HG03354 (cell line): ENCODE results near the gene SLC12A7.

ENCODE experiments used
- ATAC-seq: cut with Tn5 transposase; IDR thresholded peaks from one replicate; pipeline ENCODE4 v1.9.1; 2021; ENCODE audit warnings: mild to moderate bottlenecking; ENCODE audit not compliant: unreplicated experiment, poor library complexity, severe bottlenecking

Gene SLC12A7

GRCh38 chr5:1142886-1143669 lies 31.2 kb upstream of the SLC12A7 start:
- no peak for ATAC-seq

GRCh38 chr5:1141834-1142233 lies 30.0 kb upstream of the SLC12A7 start:
- no peak for ATAC-seq

GRCh38 chr5:1140818-1141189 lies 28.9 kb upstream of the SLC12A7 start:
- no peak for ATAC-seq

GRCh38 chr5:1140171-1140817 lies 28.4 kb upstream of the SLC12A7 start:
- no peak for ATAC-seq

GRCh38 chr5:1139331-1140170 lies 27.7 kb upstream of the SLC12A7 start:
- ATAC-seq, result no peak

- ATAC-seq, result no peak
Measured at GRCh38 chr5:1138445-1139245, 26.8 kb upstream of the SLC12A7 start.

DNA sequence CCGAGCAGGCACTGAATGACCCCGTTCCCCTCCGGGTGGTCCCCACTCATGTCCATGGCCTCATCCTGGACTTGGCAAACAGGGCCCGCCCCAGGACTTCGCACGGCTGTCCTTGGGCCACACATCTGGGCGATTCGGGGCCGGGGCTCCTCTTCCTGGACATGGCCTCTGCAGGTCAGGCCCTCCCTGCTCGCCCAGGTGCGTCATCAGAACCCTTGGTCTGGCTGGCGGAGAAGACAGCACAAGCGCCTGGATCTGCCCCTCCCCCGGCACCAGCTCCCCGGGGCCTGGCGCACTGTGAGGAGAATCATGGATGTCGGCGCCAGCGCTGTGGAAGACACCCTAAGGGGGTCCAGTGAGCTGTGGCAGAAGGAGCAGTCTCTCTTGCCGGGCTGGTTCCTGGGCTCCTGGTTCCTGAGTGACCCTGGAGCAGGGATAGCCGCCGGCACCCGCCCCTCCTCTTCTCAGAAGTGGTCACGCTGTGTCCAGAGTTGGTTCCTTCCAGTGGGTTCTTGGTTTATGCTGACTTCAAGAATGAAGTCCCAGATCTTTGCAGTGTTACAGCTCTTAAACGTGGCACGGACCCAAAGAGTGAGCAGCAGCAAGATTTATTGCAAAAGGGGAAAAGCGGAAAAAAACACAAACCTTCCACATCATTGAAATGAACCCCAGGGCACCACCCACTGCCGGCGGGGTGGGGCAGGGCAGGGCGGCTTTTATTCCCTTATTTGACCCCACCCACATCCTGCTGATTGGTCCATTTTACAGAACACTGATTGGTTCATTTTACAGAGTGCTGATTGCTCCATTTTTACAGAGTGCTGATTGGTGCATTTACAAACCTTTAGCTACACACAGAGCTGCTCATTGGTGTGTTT lies 25.9 kb upstream of the SLC12A7 start:
- no peak for ATAC-seq

DNA sequence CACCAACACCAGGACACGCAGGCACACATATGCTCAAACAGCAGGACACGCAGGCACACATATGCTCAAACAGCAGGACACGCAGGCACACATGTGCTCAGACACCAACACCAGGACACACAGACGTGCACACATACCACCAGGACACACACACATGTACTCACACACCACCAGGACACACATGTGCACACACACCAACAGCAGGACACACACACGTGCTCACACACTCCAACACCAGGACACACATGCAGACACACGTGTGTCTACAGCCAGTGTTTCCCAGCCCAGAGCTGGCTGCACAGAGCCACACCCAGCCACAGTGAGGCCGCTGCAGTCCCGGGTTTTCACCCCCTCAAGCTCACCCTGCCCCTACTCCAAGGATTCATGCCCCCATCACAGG lies 25.0 kb upstream of the SLC12A7 start:
- ATAC-seq, result no peak

DNA sequence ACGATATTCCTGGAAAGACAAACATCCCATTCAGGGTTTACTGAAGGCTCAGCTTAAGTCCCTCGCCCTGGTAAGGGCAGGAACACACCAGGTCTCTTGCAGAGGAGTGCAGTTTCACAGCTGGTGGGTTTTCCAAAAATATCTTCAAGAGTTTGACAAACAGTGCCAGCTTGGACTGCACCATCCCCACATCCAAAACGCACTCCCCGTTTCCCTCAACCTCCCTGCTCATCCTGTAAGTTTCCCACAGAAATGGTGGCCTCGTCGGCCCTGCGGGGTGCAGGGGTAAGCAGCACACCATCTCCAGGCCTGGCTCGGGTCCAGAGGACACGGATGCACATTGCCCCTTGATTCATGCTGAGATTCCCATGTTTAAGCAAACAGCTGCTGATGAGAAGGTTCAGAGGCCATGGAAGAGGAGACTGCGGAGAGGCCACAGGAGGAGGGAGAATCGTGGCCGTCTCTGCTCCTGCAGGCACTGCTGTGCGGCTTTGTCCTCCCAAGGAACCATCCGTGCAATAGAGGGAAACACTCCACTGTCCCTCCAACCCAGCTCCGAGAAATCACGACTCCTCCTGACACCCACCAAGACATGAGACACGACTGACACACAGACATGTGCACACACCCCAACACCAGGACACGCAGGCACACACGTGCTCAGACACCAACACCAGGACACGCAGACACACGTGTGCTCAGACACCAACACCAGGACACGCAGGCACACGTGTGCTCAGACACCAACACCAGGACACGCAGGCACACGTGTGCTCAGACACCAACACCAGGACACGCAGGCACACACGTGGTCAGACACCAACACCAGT lies 24.0 kb upstream of the SLC12A7 start:
- ATAC-seq, result no peak

DNA sequence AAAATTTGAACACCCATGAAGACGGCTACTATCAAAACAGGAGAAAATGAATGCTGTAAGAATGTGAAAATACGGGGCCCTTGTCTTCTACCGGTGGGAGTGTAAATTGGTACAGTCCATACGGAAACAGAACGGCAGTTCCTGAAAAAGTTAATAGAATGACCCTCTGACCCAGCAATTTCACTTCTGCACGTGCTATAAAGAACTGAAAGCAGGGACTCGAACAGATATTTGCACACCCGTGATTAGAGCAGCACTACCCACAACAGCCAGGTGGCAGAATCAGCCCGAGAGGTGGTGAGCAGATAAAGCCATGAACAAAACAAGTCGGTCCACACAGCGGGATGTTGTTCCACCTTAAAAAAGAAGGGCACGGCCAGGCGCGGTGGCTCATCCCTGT lies 22.6 kb upstream of the SLC12A7 start:
- ATAC-seq, result peak; percentile 81

GRCh38 chr5:1133510-1134201 lies 21.8 kb upstream of the SLC12A7 start:
- ATAC-seq, result peak; percentile 39

DNA sequence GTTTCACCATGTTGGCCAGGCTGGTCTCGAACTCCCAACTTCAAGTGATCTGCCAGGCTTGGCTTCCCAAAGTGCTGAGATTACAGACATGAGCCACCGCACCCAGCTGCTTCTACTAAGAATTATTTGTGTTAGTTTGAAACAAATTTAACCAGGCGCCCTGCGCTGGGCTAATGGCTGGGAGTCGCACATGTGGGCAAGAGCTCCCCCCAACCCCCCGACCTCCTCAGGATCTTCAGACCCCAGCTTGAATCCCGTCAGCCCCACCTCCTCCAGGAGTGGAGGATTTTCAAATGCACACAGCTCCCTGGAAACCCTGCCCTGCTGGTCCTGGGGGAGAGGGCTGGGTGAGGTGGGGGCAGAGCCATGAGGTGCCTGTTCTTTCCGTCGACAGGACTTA lies 21.2 kb upstream of the SLC12A7 start:
- ATAC-seq, result no peak

GRCh38 chr5:1132570-1132969 lies 20.7 kb upstream of the SLC12A7 start:
- no peak for ATAC-seq

DNA sequence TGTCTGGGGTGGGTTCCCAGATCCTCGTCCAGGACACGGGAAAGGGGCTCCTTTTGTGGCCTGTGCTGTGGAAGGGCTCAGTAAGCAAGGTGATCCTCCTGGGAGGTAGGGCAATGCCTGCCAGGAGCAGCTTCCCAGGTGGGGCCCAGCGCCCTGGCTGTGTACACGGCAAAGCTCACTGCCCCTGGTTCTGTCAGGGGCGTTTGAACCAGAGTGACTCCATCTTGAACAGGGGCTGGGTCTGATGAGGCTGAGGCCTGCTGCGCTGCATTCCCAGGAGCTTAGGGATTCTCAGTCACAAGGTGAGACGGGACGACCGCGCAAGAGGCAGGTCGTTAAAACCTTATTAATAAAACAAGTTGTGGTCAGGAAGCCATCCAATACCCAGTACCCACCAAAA lies 19.9 kb upstream of the SLC12A7 start:
- ATAC-seq, result no peak

DNA sequence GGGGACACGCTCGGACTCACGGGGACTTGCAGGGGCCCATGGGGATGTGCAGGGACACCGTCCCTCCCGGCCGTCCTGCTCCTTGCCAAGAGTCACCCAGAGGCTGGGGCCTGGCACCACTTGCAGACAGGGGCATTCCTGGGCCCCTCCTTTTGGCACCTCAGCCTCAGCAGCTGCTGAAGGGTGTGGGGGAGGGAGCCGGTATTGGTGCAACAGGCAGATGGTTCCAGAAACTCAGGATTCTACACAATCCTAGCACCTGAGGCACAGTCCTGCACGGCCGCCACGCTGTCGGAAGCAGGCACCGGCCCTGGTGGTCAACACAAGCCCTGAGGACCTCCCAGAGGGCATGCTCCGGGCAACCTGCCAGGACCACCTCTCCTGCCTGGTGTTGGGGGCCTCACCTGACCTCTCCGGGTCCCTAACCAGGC lies 19.3 kb upstream of the SLC12A7 start:
- ATAC-seq, result no peak

DNA sequence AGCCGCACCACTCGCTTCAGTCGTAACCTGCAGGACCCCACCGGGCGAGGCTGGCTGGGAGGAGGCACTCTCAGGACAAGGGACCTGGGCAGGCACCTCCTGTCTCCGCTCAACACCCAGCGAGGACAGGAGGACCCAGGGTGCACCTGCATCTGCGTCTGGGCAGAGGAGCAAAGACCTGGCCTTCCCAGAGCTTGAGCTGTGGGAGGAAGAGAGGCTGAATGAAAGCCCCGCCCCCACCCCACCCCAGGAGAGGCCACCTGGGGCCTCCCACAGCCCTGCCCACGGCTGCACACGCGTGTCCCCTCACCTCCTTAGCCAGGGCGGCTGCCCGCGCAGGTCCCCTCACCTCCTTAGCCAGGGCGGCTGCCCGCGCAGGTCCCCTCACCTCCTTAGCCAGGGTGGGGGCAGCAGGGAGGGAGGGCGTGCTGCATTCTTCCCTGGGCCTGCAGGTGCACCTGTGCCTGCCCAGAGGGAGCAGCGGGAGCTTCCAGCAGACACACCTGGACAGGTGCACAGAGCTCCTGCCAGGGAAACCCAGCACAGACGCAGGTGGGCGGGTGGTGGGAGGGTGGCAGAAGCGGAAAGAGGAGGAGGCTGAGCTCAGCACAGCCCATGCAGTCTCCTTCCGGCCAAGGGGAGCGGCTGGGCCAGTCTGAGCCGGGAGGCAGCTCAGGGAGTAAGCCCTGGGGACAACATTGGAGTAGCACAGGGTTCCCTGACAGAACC lies 18.5 kb upstream of the SLC12A7 start:
- ATAC-seq, result no peak

DNA sequence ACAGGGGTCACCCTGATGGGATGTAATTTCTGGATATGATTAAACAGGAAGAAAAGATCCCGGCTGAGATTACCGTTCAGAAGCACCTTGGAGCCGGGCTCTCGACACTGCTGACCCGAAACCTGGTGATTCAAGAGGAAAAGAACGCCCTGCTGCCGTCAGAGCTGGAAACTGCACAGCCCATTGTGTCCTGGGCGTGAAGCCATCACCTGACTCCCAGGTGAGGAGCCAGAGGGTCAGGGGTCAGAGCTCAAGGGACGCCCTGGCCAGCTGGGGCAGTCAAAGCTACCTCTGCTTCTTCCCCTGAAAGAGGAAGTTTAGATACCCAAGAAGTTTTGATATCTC lies 17.8 kb upstream of the SLC12A7 start:
- no peak for ATAC-seq
